Measurements from ENCODE around the gene CASP7.

GRCh38 chr10:113641702-113642101 is 38.0 kb upstream of the CASP7 start:
- TF ChIP-seq POLR2A (IDR thresholded peaks at IDR 0.05; ENCODE audit: low read depth, low read length): no peak
- TF ChIP-seq POLR2AphosphoS5 (IDR thresholded peaks at IDR 0.05; ENCODE audit: low read depth, low read length): no peak
- no peak for TF ChIP-seq TAF1 (IDR thresholded peaks at IDR 0.05; ENCODE audit: borderline replicate concordance, low read depth, low read length)
